HepG2 (cell line): ENCODE measurements around the gene PIEZO1.
A peak's percentile ranks its signal among the peaks of the same experiment; 100 is the strongest.

Source experiments
- EZH2 ChIP-seq: conservative IDR thresholded peaks from 2 replicates; pipeline ENCODE4 v1.6.1; 2012; ENCODE audit warnings: mild to moderate bottlenecking, low read depth, low read length, moderate library complexity
- MIER3 ChIP-seq: IDR thresholded peaks from 2 replicates; pipeline ENCODE4 v1.6.1; 2016; ENCODE audit warnings: missing compliant biosample characterization, borderline replicate concordance
- SIN3A ChIP-seq: IDR thresholded peaks from 2 replicates; pipeline ENCODE4 v1.6.1; 2011; ENCODE audit warnings: low read depth, mild to moderate bottlenecking, control low read depth, low read length, borderline replicate concordance
- TEAD3 ChIP-seq: optimal IDR thresholded peaks from 2 replicates; pipeline ENCODE3; 2016; ENCODE audit warnings: borderline replicate concordance
- YY1 ChIP-seq: IDR thresholded peaks from 2 replicates; pipeline ENCODE4 v1.6.1; 2011; ENCODE audit warnings: low read length, low read depth, moderate library complexity, mild to moderate bottlenecking; ENCODE audit not compliant: insufficient read depth, insufficient replicate concordance
- TF ChIP-seq, protein P1 (sequence below): sonication (generic); formaldehyde crosslinking; IDR thresholded peaks from 2 replicates; pipeline ENCODE4 v1.4.0; 2020; ENCODE audit warnings: mild to moderate bottlenecking, missing genetic modification reagents
- TF ChIP-seq, protein P2 (sequence below): sonication (generic); formaldehyde crosslinking; IDR thresholded peaks from 2 replicates; pipeline ENCODE4 v1.8.1; 2023; ENCODE audit warnings: missing genetic modification reagents, inconsistent platforms, borderline replicate concordance
- TF ChIP-seq, protein P3 (sequence below): sonication (generic); formaldehyde crosslinking; IDR thresholded peaks from 2 replicates; pipeline ENCODE4 v1.5.0; 2020; ENCODE audit warnings: mild to moderate bottlenecking, missing genetic modification reagents, moderate library complexity

- TF ChIP-seq MIER3 (CRISPR knock-in tag) (no peak), TEAD3 (CRISPR knock-in tag) (no peak), SIN3A (no peak), YY1 (no peak), EZH2 (no peak)
- TF ChIP-seq, protein P1, sequence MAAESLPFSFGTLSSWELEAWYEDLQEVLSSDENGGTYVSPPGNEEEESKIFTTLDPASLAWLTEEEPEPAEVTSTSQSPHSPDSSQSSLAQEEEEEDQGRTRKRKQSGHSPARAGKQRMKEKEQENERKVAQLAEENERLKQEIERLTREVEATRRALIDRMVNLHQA (CRISPR knock-in tag): no peak
- TF ChIP-seq, protein P2, sequence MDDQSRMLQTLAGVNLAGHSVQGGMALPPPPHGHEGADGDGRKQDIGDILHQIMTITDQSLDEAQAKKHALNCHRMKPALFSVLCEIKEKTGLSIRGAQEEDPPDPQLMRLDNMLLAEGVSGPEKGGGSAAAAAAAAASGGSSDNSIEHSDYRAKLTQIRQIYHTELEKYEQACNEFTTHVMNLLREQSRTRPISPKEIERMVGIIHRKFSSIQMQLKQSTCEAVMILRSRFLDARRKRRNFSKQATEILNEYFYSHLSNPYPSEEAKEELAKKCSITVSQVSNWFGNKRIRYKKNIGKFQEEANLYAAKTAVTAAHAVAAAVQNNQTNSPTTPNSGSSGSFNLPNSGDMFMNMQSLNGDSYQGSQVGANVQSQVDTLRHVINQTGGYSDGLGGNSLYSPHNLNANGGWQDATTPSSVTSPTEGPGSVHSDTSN (CRISPR knock-in tag): no peak
- TF ChIP-seq, protein P3, sequence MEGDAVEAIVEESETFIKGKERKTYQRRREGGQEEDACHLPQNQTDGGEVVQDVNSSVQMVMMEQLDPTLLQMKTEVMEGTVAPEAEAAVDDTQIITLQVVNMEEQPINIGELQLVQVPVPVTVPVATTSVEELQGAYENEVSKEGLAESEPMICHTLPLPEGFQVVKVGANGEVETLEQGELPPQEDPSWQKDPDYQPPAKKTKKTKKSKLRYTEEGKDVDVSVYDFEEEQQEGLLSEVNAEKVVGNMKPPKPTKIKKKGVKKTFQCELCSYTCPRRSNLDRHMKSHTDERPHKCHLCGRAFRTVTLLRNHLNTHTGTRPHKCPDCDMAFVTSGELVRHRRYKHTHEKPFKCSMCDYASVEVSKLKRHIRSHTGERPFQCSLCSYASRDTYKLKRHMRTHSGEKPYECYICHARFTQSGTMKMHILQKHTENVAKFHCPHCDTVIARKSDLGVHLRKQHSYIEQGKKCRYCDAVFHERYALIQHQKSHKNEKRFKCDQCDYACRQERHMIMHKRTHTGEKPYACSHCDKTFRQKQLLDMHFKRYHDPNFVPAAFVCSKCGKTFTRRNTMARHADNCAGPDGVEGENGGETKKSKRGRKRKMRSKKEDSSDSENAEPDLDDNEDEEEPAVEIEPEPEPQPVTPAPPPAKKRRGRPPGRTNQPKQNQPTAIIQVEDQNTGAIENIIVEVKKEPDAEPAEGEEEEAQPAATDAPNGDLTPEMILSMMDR (CRISPR knock-in tag): 0 out of 2 replicates have a peak, but pooled peaks have one; percentile 3
These were observed 45.7 kb downstream of the PIEZO1 start for GRCh38 chr16:88739139-88739976.
